ENCODE data around the gene HLA-DOA. TPM values are rescaled to one million over a fixed set of nuclear protein-coding genes. Genes with fewer than 3 reads are reported as not detected.

HLA-DOA gene
- polyA plus RNA-seq, 1 donor (not counting 4 experiments of a cell fraction or from before 2014, with no cell fraction given), result not detected

GRCh38 chr6:32979720-32980487, 29.5 kb downstream of the HLA-DOA start:
- no peaks in the 10 kb centered on the region for H3K9me3 ChIP-seq (ENCODE audit: control insufficient read depth, low read depth, low read length)
- dilution Hi-C loops (cut with MboI; ENCODE audit: extremely low pct_ligation_motif_present, low sequenced_read_pairs), result no loop called here
- H3K79me2 ChIP-seq (ENCODE audit: control insufficient read depth, insufficient read depth, low read length), result peaks cover 43% of the 10 kb centered on the region
- H3K9ac ChIP-seq (ENCODE audit: control insufficient read depth, extremely low read depth, insufficient read depth, low read length), result no peak overlapping the region
- TF ChIP-seq CTCF (optimal IDR thresholded peaks at IDR 0.05 in 1 of 3, IDR thresholded peaks at IDR 0.05 in 1 of 3, conservative IDR thresholded peaks at IDR 0.05 in 1 of 3; ENCODE audit: extremely low read depth in 1 of 3, insufficient read depth in 2 of 3, low read length in 3 of 3) (no peak), EZH2 (IDR thresholded peaks at IDR 0.05; ENCODE audit: low read length) (no peak)
- peaks cover 21% of the 10 kb centered on the region for H3K4me1 ChIP-seq (ENCODE audit: control insufficient read depth, extremely low read depth, insufficient read depth, low read length)
- H3K9me1 ChIP-seq (ENCODE audit: control insufficient read depth, extremely low read depth, insufficient read depth, low read length), result peaks cover 10% of the 10 kb centered on the region
- H4K20me1 ChIP-seq (ENCODE audit: control insufficient read depth, extremely low read depth, insufficient read depth, low read length), result peaks cover 64% of the 10 kb centered on the region
- no peaks in the 10 kb centered on the region for H3K27me3 ChIP-seq (ENCODE audit: control insufficient read depth, extremely low read depth, insufficient read depth, low read length)
- peaks cover 46 to 63% of the 10 kb centered on the region in 2 experiments for H3K36me3 ChIP-seq (ENCODE audit: control insufficient read depth in 2 of 2, extremely low read depth in 1 of 2, insufficient read depth in 2 of 2, low read length in 2 of 2)
- H2AFZ ChIP-seq (ENCODE audit: control insufficient read depth, low read length), result no peak overlapping the region
- H3K4me3 ChIP-seq (ENCODE audit: control insufficient read depth in 2 of 3, extremely low read depth in 1 of 3, insufficient read depth in 2 of 3, low read depth in 1 of 3, low read length in 3 of 3), result no peak overlapping the region
- H3K4me2 ChIP-seq (ENCODE audit: control insufficient read depth, extremely low read depth, insufficient read depth, low read depth, low read length), result no peak overlapping the region
- DNase-seq (ENCODE audit: low read depth, low spot score), result no peak
- no peak for FAIRE-seq
- no peak overlapping the region for H3K27ac ChIP-seq (ENCODE audit: control insufficient read depth, insufficient read depth, low read length)

- Histone ChIP-seq H3K36me3 (ENCODE audit: control insufficient read depth in 2 of 2, extremely low read depth in 1 of 2, insufficient read depth in 2 of 2, low read length in 2 of 2) (peaks cover 60 to 83% of the 10 kb centered on the region in 2 experiments), H3K27ac (ENCODE audit: control insufficient read depth, insufficient read depth, low read length) (no peak overlapping the region), H3K4me2 (ENCODE audit: control insufficient read depth, extremely low read depth, insufficient read depth, low read depth, low read length) (no peak overlapping the region), H3K4me1 (ENCODE audit: control insufficient read depth, extremely low read depth, insufficient read depth, low read length) (peaks cover 25% of the 10 kb centered on the region), H3K9me1 (ENCODE audit: control insufficient read depth, extremely low read depth, insufficient read depth, low read length) (peaks cover 10% of the 10 kb centered on the region), H3K9ac (ENCODE audit: control insufficient read depth, extremely low read depth, insufficient read depth, low read length) (no peak overlapping the region), H3K4me3 (ENCODE audit: control insufficient read depth in 2 of 3, extremely low read depth in 1 of 3, insufficient read depth in 2 of 3, low read depth in 1 of 3, low read length in 3 of 3) (no peak overlapping the region), H3K27me3 (ENCODE audit: control insufficient read depth, extremely low read depth, insufficient read depth, low read length) (no peaks in the 10 kb centered on the region), H4K20me1 (ENCODE audit: control insufficient read depth, extremely low read depth, insufficient read depth, low read length) (peaks cover 83% of the 10 kb centered on the region), H3K79me2 (ENCODE audit: control insufficient read depth, insufficient read depth, low read length) (peaks cover 63% of the 10 kb centered on the region), H2AFZ (ENCODE audit: control insufficient read depth, low read length) (no peak overlapping the region), H3K9me3 (ENCODE audit: control insufficient read depth, low read depth, low read length) (no peaks in the 10 kb centered on the region)
- FAIRE-seq, result no peak
- DNase-seq (ENCODE audit: low read depth, low spot score), result no peak
- dilution Hi-C loops (cut with MboI; ENCODE audit: extremely low pct_ligation_motif_present, low sequenced_read_pairs), result no loop called here
- TF ChIP-seq EZH2 (IDR thresholded peaks at IDR 0.05; ENCODE audit: low read length) (no peak), CTCF (optimal IDR thresholded peaks at IDR 0.05 in 1 of 3, IDR thresholded peaks at IDR 0.05 in 1 of 3, conservative IDR thresholded peaks at IDR 0.05 in 1 of 3; ENCODE audit: extremely low read depth in 1 of 3, insufficient read depth in 2 of 3, low read length in 3 of 3) (no peak)
Observed at GRCh38 chr6:32977953-32978324, 31.5 kb downstream of the HLA-DOA start.

Data from keratinocyte (primary cell).